ENCODE data around the gene PRDX2. TPM values are rescaled to one million over a fixed set of nuclear protein-coding genes. Genes with fewer than 3 reads are reported as not detected.
"Not testable (repeated sequence)": the region's sequence is repeated elsewhere in the genome, so short reads cannot be mapped to it uniquely, and the experiment has no call there.

PRDX2 gene
- 123 TPM for total RNA-seq
- long read RNA-seq, transcript PRDX2-201 (6 exons, 987 nt): major isoform, 178 of 184 reads
- long read RNA-seq, partial matches to known transcripts: 3 of 184 reads
- long read RNA-seq, other reads (novel, unspliced or antisense): 2 of 184 reads

- intact Hi-C loops (cut with DNase I): no loop called here
- Histone ChIP-seq H3K4me3 (peak within 1 kb of the TSS; percentile 90), H3K27ac (peak within 1 kb of the TSS; percentile 68), H3K4me1 (peaks cover 16% of the 10 kb centered on the region), H3K36me3 (peaks cover 18% of the 10 kb centered on the region), H3K9me3 (no peaks in the 10 kb centered on the region), H3K27me3 (no peaks in the 10 kb centered on the region)
- ATAC-seq (peak; percentile 91), DNase-seq (peak; percentile 92)
- TF ChIP-seq CTCF (IDR thresholded peaks at IDR 0.05): no peak
Observed at GRCh38 chr19:12801466-12802266, at the start of gene PRDX2, which contains the start of gene THSD8. Gene PRDX2, minus strand, starts transcription at chr19:12801800. Its CDS starts 539 bp downstream, at chr19:12801261. Gene THSD8, plus strand, starts transcription at chr19:12802069. Its CDS starts 3 bp downstream, at chr19:12802072.

GRCh38 chr19:12847159-12848139 is 45.8 kb upstream of the PRDX2 start:
- peak; percentile 100 for ATAC-seq
- intact Hi-C loops (cut with DNase I): loop anchor here (5.0 kb wide), 1 partner anchor 80 kb away; no protein-coding TSS in a partner anchor
- H3K4me1 ChIP-seq: peaks cover 9% of the 10 kb centered on the region
- no peaks in the 10 kb centered on the region for H3K36me3 ChIP-seq
- H3K4me3 ChIP-seq: peak overlapping the region; percentile 5
- H3K27ac ChIP-seq: no peak overlapping the region
- peak; percentile 93 for DNase-seq
- peak; percentile 100 for TF ChIP-seq CTCF (IDR thresholded peaks at IDR 0.05)
- H3K27me3 ChIP-seq: peaks cover 38% of the 10 kb centered on the region
- no peaks in the 10 kb centered on the region for H3K9me3 ChIP-seq

GRCh38 chr19:12846613-12847012 is 45.0 kb upstream of the PRDX2 start:
- not testable (repeated sequence) for H3K36me3 ChIP-seq, H3K27ac ChIP-seq, H3K4me3 ChIP-seq, H3K4me1 ChIP-seq, ATAC-seq, DNase-seq, H3K9me3 ChIP-seq
- intact Hi-C loops (cut with DNase I): loop anchor here (5.0 kb wide), 1 partner anchor 79 kb away; no protein-coding TSS in a partner anchor
- H3K27me3 ChIP-seq: peaks cover 47% of the 10 kb centered on the region

DNA sequence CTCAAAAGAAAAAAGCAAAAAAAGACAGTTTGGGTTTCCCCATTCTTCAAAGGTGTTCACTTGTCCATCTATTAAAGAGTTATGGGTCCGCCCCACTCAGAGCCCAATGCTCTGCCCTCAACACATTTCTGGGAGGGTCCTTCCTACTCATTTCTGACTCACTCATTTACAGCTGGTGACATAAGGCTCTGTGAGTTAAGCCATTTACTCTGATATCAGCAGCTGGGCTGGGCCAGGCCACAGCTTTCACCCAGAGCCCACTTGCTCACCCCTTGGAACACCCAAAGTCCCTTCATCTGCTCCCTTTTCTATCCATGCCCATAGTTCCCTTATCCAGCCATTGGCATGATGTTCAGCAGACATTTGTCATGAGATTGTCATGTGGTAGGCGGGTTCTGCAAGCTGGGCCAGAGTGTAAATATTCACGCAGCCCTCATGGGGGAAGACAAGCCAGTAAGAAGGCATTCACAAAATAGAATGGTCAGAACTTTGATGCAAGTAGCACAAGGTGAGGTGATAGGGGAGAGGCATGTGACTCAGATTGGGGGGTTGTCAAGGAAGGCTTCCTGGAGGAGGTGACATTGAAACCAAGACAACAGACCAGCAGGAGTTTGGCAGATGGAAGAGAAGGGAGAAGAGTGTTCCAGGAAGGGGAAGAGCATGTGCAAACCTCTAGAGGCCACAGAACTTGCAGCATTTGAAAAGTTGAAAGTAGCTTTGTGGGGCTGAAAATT is 42.6 kb upstream of the PRDX2 start:
- ATAC-seq (no peak), DNase-seq (no peak)
- no peak overlapping the region for H3K27ac ChIP-seq
- H3K4me3 ChIP-seq: no peak overlapping the region
- intact Hi-C loops (cut with DNase I): no loop called here
- no peak for TF ChIP-seq CTCF (IDR thresholded peaks at IDR 0.05)
- H3K27me3 ChIP-seq: peaks cover 71% of the 10 kb centered on the region
- no peaks in the 10 kb centered on the region for H3K9me3 ChIP-seq
- no peaks in the 10 kb centered on the region for H3K36me3 ChIP-seq
- peaks cover 12% of the 10 kb centered on the region for H3K4me1 ChIP-seq

GRCh38 chr19:12843328-12843727 is 41.7 kb upstream of the PRDX2 start:
- TF ChIP-seq CTCF (IDR thresholded peaks at IDR 0.05): no peak
- no peaks in the 10 kb centered on the region for H3K36me3 ChIP-seq
- peaks cover 79% of the 10 kb centered on the region for H3K27me3 ChIP-seq
- H3K27ac ChIP-seq: no peak overlapping the region
- intact Hi-C loops (cut with DNase I): no loop called here
- no peak for ATAC-seq
- no peak overlapping the region for H3K4me3 ChIP-seq
- no peak for DNase-seq
- peaks cover 18% of the 10 kb centered on the region for H3K4me1 ChIP-seq
- H3K9me3 ChIP-seq: no peaks in the 10 kb centered on the region
